ENCODE data around the gene KCNIP2. TPM values are rescaled to one million over a fixed set of nuclear protein-coding genes. Genes with fewer than 3 reads are reported as not detected.
A peak's percentile ranks its signal among the peaks of the same experiment; 100 is the strongest.

Gene KCNIP2
- total and polyA plus RNA-seq, 2 of the 13 experiments (the other 11 are each of a cell fraction or from before 2014, with no cell fraction given) = 0.42 to 0.70 TPM

DNA sequence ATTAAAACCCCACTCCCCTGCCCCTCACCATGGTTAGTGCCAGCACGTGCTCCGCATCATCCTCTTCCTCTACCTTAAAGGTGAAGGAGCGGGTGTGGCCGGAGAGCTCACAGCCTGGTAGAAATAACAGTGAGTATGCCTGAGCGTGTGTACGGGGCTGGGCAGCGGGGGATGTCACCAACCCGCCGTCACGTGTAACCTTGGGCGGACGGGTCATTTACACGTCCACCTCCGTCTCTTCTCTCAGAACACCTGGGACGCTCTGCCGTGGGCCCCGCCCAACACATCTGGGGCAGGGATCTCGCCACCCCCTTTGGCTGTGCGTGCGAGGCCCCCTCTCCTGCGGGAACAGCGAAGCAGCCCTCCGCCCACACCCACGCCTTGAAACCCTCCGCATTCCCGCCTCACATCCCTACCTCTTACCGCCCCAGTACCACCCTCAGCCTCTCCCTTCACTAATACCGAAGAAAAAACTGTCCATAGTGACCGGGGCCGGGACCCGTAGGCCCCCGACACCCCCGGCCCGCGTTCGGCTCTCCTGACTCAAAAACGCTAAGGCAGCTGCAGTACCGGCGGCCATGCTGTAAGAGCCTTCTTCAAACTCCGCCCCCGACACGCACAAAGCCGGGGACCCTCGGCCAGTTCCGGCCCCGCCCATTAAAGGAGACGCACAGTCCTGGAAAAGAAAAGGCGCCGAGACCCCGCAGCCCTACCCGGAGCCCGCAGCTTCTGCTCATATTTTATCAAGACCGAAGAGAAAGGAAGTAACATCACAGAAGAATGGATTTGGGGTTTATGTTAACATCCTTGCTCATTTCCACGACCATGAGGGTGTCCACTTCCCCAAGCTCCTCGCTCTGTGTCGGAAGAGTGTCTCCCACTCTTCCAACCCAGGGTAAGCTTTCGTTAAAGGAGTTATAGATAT is 60.5 kb downstream of the KCNIP2 start, which contains the start of gene NPM3 (continued):
- TF ChIP-seq ELF1 (CRISPR knock-in tag; IDR thresholded peaks at IDR 0.05) (peak; percentile 79), GATAD2A (CRISPR knock-in tag; IDR thresholded peaks at IDR 0.05) (0 out of 2 replicates have a peak, but pooled peaks have one; percentile 9), NFKB2 (CRISPR knock-in tag; IDR thresholded peaks at IDR 0.05; ENCODE audit: borderline replicate concordance) (peak; percentile 61; the same call in 1 of the 2 replicates), ETV5 (CRISPR knock-in tag; IDR thresholded peaks at IDR 0.05; ENCODE audit: borderline replicate concordance) (peak; percentile 79), ZNF75D (CRISPR knock-in tag; IDR thresholded peaks at IDR 0.05; ENCODE audit: borderline replicate concordance) (0 out of 2 replicates have a peak, but pooled peaks have one; percentile 44), SYNCRIP (IDR thresholded peaks at IDR 0.05; ENCODE audit: insufficient read depth, low read depth, low read length) (no peak), ZBTB8A (CRISPR knock-in tag; IDR thresholded peaks at IDR 0.05; ENCODE audit: borderline replicate concordance, low read depth) (no peak), ZBTB7A (CRISPR knock-in tag; IDR thresholded peaks at IDR 0.05) (no peak), SOX6 (IDR thresholded peaks at IDR 0.05) (no peak), SOX6 (CRISPR knock-in tag; IDR thresholded peaks at IDR 0.05) (0 out of 2 replicates have a peak, but pooled peaks have one; percentile 23), ZNF503 (CRISPR knock-in tag; IDR thresholded peaks at IDR 0.05) (0 out of 2 replicates have a peak, but pooled peaks have one; percentile 11), RBFOX2 (IDR thresholded peaks at IDR 0.05; ENCODE audit: low read depth, low read length) (peak; percentile 64), SAP130 (CRISPR knock-in tag; IDR thresholded peaks at IDR 0.05; ENCODE audit: low read depth) (peak; percentile 88), HOXA9 (CRISPR knock-in tag; IDR thresholded peaks at IDR 0.05; ENCODE audit: borderline replicate concordance) (no peak), GMEB1 (CRISPR knock-in tag; IDR thresholded peaks at IDR 0.05; ENCODE audit: borderline replicate concordance) (peak; percentile 70; the same call in 1 of the 2 replicates), ZNF83 (CRISPR knock-in tag; IDR thresholded peaks at IDR 0.05; ENCODE audit: borderline replicate concordance) (peak; percentile 32; the same call in 1 of the 2 replicates), ZNF891 (CRISPR knock-in tag; IDR thresholded peaks at IDR 0.05) (peak; percentile 67; the same call in 1 of the 2 replicates), KDM2A (CRISPR knock-in tag; IDR thresholded peaks at IDR 0.05; ENCODE audit: borderline replicate concordance, low read depth) (peak; percentile 89), MIXL1 (CRISPR knock-in tag; IDR thresholded peaks at IDR 0.05) (peak; percentile 16; the same call in 1 of the 2 replicates), ZNF180 (CRISPR knock-in tag; IDR thresholded peaks at IDR 0.05; ENCODE audit: borderline replicate concordance, low read depth) (no peak), ZNF441 (CRISPR knock-in tag; IDR thresholded peaks at IDR 0.05; ENCODE audit: borderline replicate concordance) (peak; percentile 75), GATAD1 (CRISPR knock-in tag; IDR thresholded peaks at IDR 0.05) (peak; percentile 94), EED (CRISPR knock-in tag; IDR thresholded peaks at IDR 0.05) (0 out of 2 replicates have a peak, but pooled peaks have one; percentile 16), ZNF577 (CRISPR knock-in tag; IDR thresholded peaks at IDR 0.05; ENCODE audit: borderline replicate concordance, low read depth) (no peak), POLR2G (IDR thresholded peaks at IDR 0.05; ENCODE audit: low read depth, low read length) (peak; percentile 82)
- TF ChIP-seq, protein P1, sequence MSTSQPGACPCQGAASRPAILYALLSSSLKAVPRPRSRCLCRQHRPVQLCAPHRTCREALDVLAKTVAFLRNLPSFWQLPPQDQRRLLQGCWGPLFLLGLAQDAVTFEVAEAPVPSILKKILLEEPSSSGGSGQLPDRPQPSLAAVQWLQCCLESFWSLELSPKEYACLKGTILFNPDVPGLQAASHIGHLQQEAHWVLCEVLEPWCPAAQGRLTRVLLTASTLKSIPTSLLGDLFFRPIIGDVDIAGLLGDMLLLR (CRISPR knock-in tag; IDR thresholded peaks at IDR 0.05) = peak; percentile 46; the same call in 1 of the 2 replicates
